Activated T-helper 17 cell treated with anti-CD3 and anti-CD28 coated beads, Interleukin-2, amount 50 U/mL, for 72 hours (primary cell): ENCODE results near the gene ANP32B. TPM values are rescaled to one million over a fixed set of nuclear protein-coding genes. Genes with fewer than 3 reads are reported as not detected.

ENCODE experiments used
- ATAC-seq: fragments of 150-1000 bp; cut with Tn5 transposase; replicated peaks from 2 replicates; pipeline ENCODE4 v1.10.0; 2021; ENCODE audit warnings: mild to moderate bottlenecking, moderate library complexity
- H3K27ac Mint-ChIP-seq: one replicate; pipeline ENCODE4 v1.8.0; 2022; ENCODE audit warnings: mixed read lengths
- H3K27me3 Mint-ChIP-seq: one replicate; pipeline ENCODE4 v1.8.0; 2022; ENCODE audit warnings: mixed read lengths
- H3K36me3 Mint-ChIP-seq: one replicate; pipeline ENCODE4 v1.8.0; 2022; ENCODE audit warnings: low read depth, mild to moderate bottlenecking, mixed read lengths
- H3K4me1 Mint-ChIP-seq: one replicate; pipeline ENCODE4 v1.8.0; 2022; ENCODE audit warnings: mixed read lengths
- H3K4me3 Mint-ChIP-seq: one replicate; pipeline ENCODE4 v1.8.0; 2022; ENCODE audit warnings: mild to moderate bottlenecking, mixed read lengths
- H3K9me3 Mint-ChIP-seq: one replicate; pipeline ENCODE4 v1.8.0; 2022; ENCODE audit warnings: mixed read lengths
- total RNA-seq, 2 donors: library from RNA; stranded (reverse); gene quantifications; one replicate each; pipeline ENCODE4 v1.2.3, GENCODE V29; 2022

The ANP32B gene
- total RNA-seq, 2 donors from 2014 or later = 182 to 257 TPM

DNA sequence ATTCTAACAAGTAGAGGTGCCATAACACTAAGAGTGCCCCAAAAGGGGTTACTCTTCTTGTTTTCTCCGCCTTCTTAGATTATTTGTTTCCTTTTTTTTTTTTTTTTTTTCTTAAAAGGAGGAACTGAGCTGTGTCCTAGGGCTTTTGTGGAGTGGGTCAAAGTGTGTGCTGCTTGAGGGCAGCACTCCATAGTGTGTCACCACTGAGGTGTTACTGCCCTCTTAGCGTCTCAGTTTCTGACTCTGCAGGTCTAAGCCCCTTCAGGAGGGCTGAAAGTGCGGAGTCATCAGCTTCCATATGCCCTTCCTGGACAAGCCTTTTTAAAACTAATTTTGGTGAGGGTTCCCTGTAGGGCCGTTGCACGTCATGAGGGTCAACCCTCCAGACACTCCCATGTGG, 60.8 kb downstream of the ANP32B start:
- Mint-ChIP-seq H3K4me1 (peaks cover 5% of the 10 kb centered on the region), H3K27me3 (peaks cover 8% of the 10 kb centered on the region), H3K9me3 (no peaks in the 10 kb centered on the region), H3K4me3 (no peak overlapping the region), H3K36me3 (peaks cover 33% of the 10 kb centered on the region), H3K27ac (no peak overlapping the region)
- no peak for ATAC-seq

DNA sequence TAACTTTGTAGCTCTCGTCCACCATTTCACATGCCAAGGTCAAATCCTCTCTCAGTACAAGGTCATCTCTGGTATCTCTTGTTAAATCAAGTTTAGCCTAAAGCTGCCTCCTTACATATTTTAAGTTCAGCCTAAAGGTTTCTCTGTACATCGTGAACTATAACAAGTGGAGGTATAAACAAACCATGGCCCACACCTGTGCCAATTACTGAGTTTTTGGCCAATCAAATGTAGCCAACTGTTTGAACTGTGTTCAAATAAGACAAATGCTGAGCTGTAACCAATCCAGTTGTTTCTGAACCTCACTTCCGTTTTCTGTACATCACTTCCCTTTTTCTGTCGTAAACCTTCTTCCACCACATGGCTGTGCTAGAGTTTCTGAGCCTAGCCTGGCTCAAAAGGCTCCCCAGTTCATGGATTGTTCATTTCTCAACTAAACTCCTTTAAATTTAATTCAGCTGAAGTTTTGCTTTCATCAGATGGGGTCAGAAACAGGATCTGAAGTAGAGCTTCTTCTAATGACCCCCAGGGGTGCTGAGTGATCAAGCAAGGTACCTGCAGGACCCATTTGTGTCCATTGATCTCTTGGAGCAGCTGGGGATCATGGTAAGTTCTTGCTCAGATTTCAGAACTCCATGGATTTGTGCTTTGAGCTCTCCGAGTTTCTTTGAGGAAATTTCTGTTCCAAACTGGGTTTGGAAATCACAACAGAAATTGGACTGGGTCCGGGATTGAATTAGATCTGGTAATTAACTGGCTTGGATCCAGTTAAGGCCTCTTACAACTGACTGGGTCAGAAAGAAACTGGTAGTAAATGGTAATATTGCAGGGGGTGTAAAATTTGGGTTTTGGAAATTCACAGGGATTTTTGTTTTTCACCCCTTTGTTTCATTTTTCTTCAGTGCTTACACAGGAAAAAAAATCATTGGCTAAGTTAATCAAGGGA, 62.4 kb downstream of the ANP32B start:
- Mint-ChIP-seq H3K27ac (peak overlapping the region; percentile 69), H3K9me3 (no peaks in the 10 kb centered on the region), H3K36me3 (peaks cover 42% of the 10 kb centered on the region), H3K27me3 (no peaks in the 10 kb centered on the region), H3K4me3 (peak overlapping the region; percentile 79), H3K4me1 (peaks cover 11% of the 10 kb centered on the region)
- peak; percentile 95 for ATAC-seq

DNA sequence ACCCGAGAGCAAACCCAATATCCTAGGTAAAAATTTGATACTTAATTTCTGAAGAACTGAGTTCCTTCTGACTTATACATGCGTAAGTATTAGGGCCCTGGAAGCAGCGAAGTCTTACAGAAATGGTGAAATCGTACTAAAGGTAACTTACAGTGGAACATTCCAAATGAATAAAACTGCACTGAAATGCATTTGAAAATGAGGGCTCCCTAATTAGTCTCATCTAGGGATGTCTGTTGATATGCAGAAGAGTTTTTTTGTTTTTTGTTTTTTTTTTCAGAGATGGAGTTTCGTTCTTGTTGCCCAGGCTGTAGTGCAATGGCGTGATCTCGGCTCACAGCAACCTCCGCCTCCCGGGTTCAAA, 63.0 kb downstream of the ANP32B start:
- ATAC-seq = no peak
- peaks cover 11% of the 10 kb centered on the region for H3K4me1 Mint-ChIP-seq

DNA sequence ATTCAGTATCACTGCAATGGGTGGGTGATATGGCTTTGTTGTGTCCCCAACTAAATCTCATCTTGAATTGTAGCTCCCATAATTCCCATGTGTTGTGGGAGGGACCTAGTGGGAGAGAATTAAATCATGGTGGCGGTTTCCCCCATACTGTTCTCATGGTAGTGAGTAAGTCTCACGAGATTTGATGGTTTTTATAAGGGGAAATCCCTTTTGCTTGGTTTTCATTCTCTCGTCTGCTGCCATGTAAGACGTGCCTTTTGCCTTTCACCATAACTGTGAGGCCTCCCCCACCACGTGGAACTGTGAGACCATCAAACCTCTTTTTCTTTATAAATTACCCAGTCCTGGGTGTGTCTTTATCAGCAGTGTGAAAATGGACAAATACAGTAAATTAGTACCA, 63.9 kb downstream of the ANP32B start:
- Mint-ChIP-seq H3K4me1 (peaks cover 11% of the 10 kb centered on the region), H3K9me3 (no peaks in the 10 kb centered on the region), H3K36me3 (peaks cover 49% of the 10 kb centered on the region), H3K27me3 (no peaks in the 10 kb centered on the region), H3K27ac (peak overlapping the region; percentile 55), H3K4me3 (peak overlapping the region; percentile 79)
- ATAC-seq = peak; percentile 42

More for the DNA sequence above, 63.0 kb downstream of the ANP32B start:
- Mint-ChIP-seq H3K4me3 (peak overlapping the region; percentile 79), H3K27me3 (no peaks in the 10 kb centered on the region), H3K9me3 (no peaks in the 10 kb centered on the region), H3K36me3 (peaks cover 46% of the 10 kb centered on the region), H3K27ac (peak overlapping the region; percentile 69)

DNA sequence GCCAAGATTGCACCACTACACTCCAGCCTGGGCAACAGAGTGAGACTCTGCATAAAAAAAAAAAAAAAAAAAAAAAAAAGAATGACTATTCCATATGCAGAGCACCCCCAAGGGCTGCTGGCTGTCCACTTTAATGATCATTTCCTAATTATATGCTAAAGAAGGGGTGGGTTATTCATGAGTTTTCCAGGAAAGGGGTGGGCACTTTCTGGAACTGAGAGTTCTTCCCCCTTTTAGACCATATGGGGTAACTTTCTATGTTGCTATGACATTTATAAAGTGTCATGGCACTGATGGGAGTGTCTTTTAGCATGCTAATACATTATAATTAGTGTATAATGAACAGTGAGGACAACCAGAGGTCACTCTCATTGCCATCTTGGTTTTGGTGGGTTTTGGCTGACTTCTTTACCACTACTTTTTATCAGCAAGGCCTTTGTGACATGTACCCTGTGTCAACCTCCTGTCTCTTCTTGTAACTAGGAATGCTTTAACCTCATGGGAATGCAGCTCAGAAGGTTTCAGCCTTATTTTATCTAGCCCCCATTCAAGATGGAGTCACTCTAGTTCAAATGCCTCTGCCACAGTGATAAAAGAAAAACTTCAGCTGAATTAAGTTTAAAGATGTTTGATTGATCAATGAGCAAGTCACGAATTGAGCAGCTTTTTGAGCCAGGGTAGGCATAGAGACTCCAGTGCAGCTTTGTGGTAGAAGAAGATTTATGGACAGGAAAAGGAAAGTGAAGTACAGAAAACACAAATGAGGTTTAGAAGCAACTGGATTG, 66.3 kb downstream of the ANP32B start:
- Mint-ChIP-seq H3K4me1 (peaks cover 11% of the 10 kb centered on the region), H3K9me3 (no peaks in the 10 kb centered on the region), H3K27ac (no peak overlapping the region), H3K27me3 (no peaks in the 10 kb centered on the region), H3K36me3 (peaks cover 49% of the 10 kb centered on the region), H3K4me3 (no peak overlapping the region)
- ATAC-seq = no peak

DNA sequence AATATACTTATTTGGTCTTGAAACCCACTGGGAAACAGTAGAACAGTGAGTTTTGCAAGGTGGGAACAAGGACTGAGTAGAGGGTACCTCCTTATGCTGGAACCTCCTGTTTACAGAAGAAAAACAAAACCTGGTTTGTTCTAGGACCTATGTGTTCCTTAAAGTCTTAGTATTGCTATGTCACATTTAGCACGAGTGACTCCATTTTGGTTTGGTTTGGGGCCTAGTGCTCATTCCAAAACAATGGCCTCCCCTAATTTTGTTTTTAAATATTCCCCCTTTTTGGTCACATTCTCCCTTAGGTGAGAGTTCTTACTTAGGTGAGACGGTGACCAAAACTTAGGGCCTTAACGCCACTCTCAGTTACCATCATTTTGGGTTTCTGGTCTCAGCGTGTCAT, 67.2 kb downstream of the ANP32B start:
- no peaks in the 10 kb centered on the region for H3K9me3 Mint-ChIP-seq
- H3K4me3 Mint-ChIP-seq = no peak overlapping the region
- no peak overlapping the region for H3K27ac Mint-ChIP-seq
- peaks cover 7% of the 10 kb centered on the region for H3K4me1 Mint-ChIP-seq
- peaks cover 47% of the 10 kb centered on the region for H3K36me3 Mint-ChIP-seq
- H3K27me3 Mint-ChIP-seq = no peaks in the 10 kb centered on the region
- no peak for ATAC-seq

DNA sequence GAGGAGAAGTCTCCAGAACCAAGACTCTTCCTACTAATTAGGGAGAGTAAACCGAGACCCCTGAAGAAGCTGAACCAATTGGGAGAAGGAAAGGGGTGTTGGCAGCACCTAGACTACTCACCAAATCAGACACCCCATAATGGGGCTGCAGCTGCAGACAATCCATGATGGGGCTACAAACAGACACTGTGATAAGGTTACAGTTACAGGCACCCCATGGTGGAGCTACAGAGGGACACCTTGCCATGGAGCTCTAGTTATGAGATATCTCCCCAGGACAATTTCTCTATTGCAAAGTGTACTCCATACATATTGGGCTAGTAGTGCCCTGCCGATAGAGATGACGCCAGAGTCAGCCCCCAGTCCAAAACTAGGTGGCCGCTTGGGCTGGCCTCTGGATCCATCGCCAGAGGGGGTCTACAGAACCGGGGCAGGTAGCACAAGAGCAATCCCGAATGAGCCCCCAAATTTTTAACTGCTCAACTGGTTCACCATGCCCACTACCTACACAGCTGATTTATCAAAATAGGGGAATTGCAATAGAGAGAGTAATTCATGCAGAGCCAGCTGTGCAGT, 71.3 kb downstream of the ANP32B start:
- Mint-ChIP-seq H3K4me1 (peaks cover 5% of the 10 kb centered on the region), H3K27ac (no peak overlapping the region), H3K9me3 (no peaks in the 10 kb centered on the region), H3K27me3 (no peaks in the 10 kb centered on the region), H3K4me3 (peak overlapping the region; percentile 98), H3K36me3 (peaks cover 21% of the 10 kb centered on the region)
- no peak for ATAC-seq

DNA sequence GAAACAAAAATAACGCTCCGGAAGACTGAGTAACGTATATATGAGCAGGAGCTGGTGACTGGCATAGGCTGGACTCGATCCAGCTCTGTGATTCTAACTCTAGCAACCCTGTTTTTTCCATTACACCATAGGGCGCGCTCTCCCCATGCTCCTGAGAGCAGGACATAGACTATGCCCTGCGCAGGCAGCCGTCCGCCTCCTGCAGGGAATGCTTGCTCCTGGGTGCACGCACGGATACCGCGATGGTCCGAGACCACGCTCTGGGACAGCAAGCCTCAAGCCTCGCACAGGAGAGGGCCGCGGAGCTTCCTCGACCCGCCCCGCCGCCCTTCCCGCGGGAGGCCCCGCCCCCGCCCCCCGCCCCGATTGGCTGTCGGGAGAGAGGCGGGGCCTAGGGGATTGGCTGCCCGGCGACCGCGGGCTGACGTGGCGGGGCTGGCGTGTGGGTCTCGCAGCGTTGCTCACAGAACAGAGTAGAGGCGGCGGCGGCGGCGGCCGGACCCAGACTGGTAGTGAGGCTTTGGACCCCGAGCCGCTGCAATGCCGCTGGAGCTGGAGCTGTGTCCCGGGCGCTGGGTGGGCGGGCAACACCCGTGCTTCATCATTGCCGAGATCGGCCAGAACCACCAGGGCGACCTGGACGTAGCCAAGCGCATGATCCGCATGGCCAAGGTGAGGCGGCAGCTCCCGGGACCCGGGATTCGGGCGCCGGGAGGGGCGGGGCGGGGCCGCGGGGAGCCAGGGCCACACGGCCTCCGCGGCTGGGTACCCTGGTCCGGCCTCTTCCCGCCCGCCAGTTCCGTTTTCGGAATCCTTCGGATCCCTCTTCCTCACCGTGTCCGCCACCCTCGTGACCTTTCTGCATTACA, 73.4 kb downstream of the ANP32B start, which contains the start of gene NANS:
Gene NANS, plus strand, starts transcription at position 464 of the 869 bp plus-strand sequence. Its CDS starts 77 bp downstream, at position 541.
- ATAC-seq = peak; percentile 97
- no peaks in the 10 kb centered on the region for H3K27me3 Mint-ChIP-seq
- no peaks in the 10 kb centered on the region for H3K9me3 Mint-ChIP-seq
- H3K27ac Mint-ChIP-seq = peak within 1 kb of the TSS; percentile 98
- H3K4me1 Mint-ChIP-seq = no peaks in the 10 kb centered on the region
- peak within 1 kb of the TSS; percentile 98 for H3K4me3 Mint-ChIP-seq
- peaks cover 19% of the 10 kb centered on the region for H3K36me3 Mint-ChIP-seq

DNA sequence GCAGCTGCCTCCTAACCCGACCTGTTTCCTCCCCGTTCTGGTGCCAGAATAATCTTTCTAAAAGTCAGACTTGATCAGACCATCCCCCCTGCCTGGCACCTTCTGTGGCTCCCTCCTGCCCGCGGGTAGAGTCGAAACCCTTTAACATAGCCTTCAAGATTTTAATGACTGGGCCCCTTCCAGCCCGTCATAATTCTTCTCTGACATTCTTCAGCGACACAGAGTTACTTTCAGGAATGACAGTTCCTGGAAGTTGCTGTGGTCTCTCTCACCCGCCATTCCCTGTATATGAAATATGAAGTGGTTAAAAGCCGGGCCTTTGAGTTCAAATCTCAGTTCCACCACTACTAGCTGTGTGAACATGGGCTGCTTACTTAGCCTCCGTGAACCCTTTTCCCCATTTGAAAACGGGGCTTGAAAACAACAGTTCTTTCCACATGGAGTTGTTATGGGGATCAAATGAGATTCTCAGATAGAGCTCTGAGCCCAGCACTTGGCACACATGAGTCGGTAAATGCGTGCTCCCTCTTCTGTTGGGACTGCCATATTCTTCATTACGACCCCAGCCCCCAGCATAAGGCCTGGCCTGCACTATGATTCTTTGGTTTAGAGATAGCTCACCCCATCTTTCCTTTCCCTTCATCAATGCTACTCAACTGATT, 74.1 kb downstream of the ANP32B start:
- Mint-ChIP-seq H3K4me3 (peak overlapping the region; percentile 98), H3K9me3 (no peaks in the 10 kb centered on the region), H3K36me3 (peaks cover 26% of the 10 kb centered on the region), H3K4me1 (no peaks in the 10 kb centered on the region), H3K27ac (peak overlapping the region; percentile 98), H3K27me3 (no peaks in the 10 kb centered on the region)
- no peak for ATAC-seq

DNA sequence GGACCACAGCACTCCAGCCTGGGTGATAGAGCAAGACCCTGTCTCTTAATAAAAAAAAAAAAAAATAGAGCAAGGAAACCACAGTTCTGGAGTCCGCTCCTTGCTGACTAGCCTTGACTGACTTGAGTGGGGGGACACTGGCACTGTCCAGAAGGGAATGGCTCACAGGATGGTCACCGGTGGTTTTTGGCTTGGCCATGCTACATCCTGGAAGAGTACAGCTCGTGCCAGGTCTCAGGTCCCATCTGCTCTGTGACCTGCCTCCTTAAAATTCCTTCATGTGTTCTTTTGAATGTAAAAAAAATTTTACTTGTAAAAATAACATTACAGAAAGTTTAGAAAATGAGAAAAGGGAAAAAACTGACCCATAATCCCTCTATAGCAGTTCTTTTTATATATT, 79.0 kb downstream of the ANP32B start:
- no peak for ATAC-seq
- no peaks in the 10 kb centered on the region for H3K9me3 Mint-ChIP-seq
- peaks cover 70% of the 10 kb centered on the region for H3K36me3 Mint-ChIP-seq
- H3K27me3 Mint-ChIP-seq = no peaks in the 10 kb centered on the region
- H3K4me3 Mint-ChIP-seq = no peak overlapping the region
- H3K27ac Mint-ChIP-seq = no peak overlapping the region
- peaks cover 4% of the 10 kb centered on the region for H3K4me1 Mint-ChIP-seq

DNA sequence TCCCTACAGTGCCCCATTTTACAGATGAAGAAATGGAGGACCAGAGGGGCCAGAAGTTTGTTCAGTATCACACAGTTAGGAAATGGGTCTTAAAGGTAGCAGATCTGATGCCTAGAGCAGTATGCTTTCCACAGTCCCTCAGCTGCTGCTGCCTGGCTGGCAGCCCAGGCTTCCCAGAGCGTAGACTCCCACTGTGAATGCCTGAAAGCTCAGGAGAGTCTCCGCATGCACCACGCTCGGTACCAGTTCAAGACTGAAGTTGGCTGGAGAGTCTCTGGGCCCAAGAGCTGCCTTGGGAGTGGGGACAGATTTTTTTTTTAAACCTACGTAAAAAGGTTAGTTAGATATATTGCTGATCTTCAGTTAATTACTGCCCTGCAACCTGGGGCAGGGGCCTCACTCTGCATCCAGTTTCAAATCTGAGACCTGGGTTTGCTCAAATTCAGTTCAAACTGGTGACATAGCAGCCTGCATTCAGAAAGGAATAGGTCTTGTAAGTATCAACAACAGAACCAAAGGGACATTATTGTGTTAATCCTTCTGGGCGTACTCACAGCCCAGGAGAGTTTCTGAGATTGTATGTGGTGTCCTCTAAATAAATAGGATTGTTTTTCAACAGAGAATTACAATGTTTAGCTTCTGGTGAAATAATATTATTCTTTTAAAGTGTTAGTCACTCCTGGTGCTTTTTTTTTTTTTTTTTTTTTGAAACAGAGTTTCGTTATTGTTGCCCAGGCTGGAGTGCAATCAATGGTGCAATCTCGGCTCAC, 81.7 kb downstream of the ANP32B start:
- peaks cover 72% of the 10 kb centered on the region for H3K36me3 Mint-ChIP-seq
- no peak overlapping the region for H3K27ac Mint-ChIP-seq
- no peaks in the 10 kb centered on the region for H3K9me3 Mint-ChIP-seq
- no peak overlapping the region for H3K4me3 Mint-ChIP-seq
- no peaks in the 10 kb centered on the region for H3K27me3 Mint-ChIP-seq
- H3K4me1 Mint-ChIP-seq = peaks cover 4% of the 10 kb centered on the region
- no peak for ATAC-seq
